GM23338 (cell line): ENCODE results near the gene COL6A1. TPM values are rescaled to one million over a fixed set of nuclear protein-coding genes. Genes with fewer than 3 reads are reported as not detected.

ENCODE experiments used
- ATAC-seq: fragments of 200-7000 bp; cut with Tn5 transposase; 3 replicates; pipeline ENCODE4 v1.9.1; 2020
- DNase-seq: peaks from one replicate; pipeline ENCODE4 v3.0.0-alpha.2; 2015; ENCODE audit warnings: low spot score
- H2AFZ ChIP-seq: fragments of 200-600 bp; sonication (generic); 2 replicates; pipeline ENCODE4 v1.8.0; 2016; ENCODE audit warnings: antibody characterized with exemption, mild to moderate bottlenecking, moderate library complexity
- H3F3A ChIP-seq: fragments of 200-600 bp; sonication (generic); replicated peaks from 2 replicates; pipeline ENCODE4 v1.8.0; 2017; ENCODE audit warnings: antibody characterized with exemption, mixed run types, low read depth
- H3K27ac ChIP-seq: fragments of 200-600 bp; sonication (generic); 2 replicates; pipeline ENCODE4 v1.6.1; 2016; ENCODE audit warnings: low read depth
- H3K27me3 ChIP-seq: fragments of 200-600 bp; sonication (generic); 2 replicates; pipeline ENCODE4 v1.8.0; 2016; ENCODE audit warnings: mild to moderate bottlenecking, mixed run types, moderate library complexity; ENCODE audit not compliant: insufficient read depth
- H3K36me3 ChIP-seq: fragments of 200-600 bp; sonication (generic); 2 replicates; pipeline ENCODE4 v1.8.0; 2016; ENCODE audit warnings: mild to moderate bottlenecking; ENCODE audit not compliant: insufficient read depth
- H3K4me1 ChIP-seq: fragments of 200-600 bp; sonication (generic); 2 replicates; pipeline ENCODE4 v1.8.0; 2016; ENCODE audit warnings: mild to moderate bottlenecking, moderate library complexity; ENCODE audit not compliant: insufficient read depth
- H3K4me2 ChIP-seq: fragments of 200-600 bp; sonication (generic); 2 replicates; pipeline ENCODE4 v1.7.1; 2017; ENCODE audit warnings: mixed run types
- H3K4me3 ChIP-seq: fragments of 200-600 bp; sonication (generic); 2 replicates; pipeline ENCODE4 v1.6.1; 2016; ENCODE audit warnings: mixed run types
- H3K79me2 ChIP-seq: fragments of 200-600 bp; sonication (generic); replicated peaks from 2 replicates; pipeline ENCODE4 v1.8.0; 2017; ENCODE audit warnings: mild to moderate bottlenecking; ENCODE audit not compliant: insufficient read depth
- H3K9me2 ChIP-seq: fragments of 200-600 bp; sonication (generic); 2 replicates; pipeline ENCODE4 v1.8.0; 2017; ENCODE audit not compliant: insufficient read depth
- H4K20me1 ChIP-seq: fragments of 200-600 bp; sonication (generic); replicated peaks from 2 replicates; pipeline ENCODE4 v1.8.0; 2017; ENCODE audit warnings: mild to moderate bottlenecking; ENCODE audit not compliant: insufficient read depth
- H3K27ac Mint-ChIP-seq: 2 replicates; pipeline ENCODE4 v1.8.0; 2020; ENCODE audit warnings: inconsistent platforms, mild to moderate bottlenecking, moderate library complexity, mixed read lengths
- H3K27me3 Mint-ChIP-seq: 3 replicates; pipeline ENCODE4 v1.8.0; 2022; ENCODE audit warnings: low read depth, mild to moderate bottlenecking, moderate library complexity, mixed read lengths, inconsistent platforms; ENCODE audit not compliant: insufficient read depth, poor library complexity
- H3K36me3 Mint-ChIP-seq: 3 replicates; pipeline ENCODE4 v1.8.0; 2021; ENCODE audit warnings: low read depth, mild to moderate bottlenecking, inconsistent platforms, moderate library complexity, mixed read lengths
- H3K4me1 Mint-ChIP-seq: 3 replicates; pipeline ENCODE4 v1.8.0; 2020; ENCODE audit warnings: mild to moderate bottlenecking, inconsistent platforms, mixed read lengths
- H3K4me3 Mint-ChIP-seq: 3 replicates; pipeline ENCODE4 v1.8.0; 2021; ENCODE audit warnings: moderate library complexity, mild to moderate bottlenecking, inconsistent platforms, mixed read lengths
- H3K9me3 Mint-ChIP-seq: 3 replicates; pipeline ENCODE4 v1.8.0; 2020; ENCODE audit warnings: moderate library complexity, mild to moderate bottlenecking, inconsistent platforms, mixed read lengths
- CTCF ChIP-seq, 2 experiments: fragments of 200-600 bp in 1 of 2; sonication (generic) in 1 of 2; conservative IDR thresholded peaks; 2 replicates each; pipeline versions ENCODE4 v1.5.1 to v1.6.1; 2016 to 2017; ENCODE audit warnings: antibody characterized with exemption in 2 of 2, low read depth in 2 of 2, mild to moderate bottlenecking in 2 of 2, moderate library complexity in 1 of 2
- EZH2phosphoT487 ChIP-seq: fragments of 200-600 bp; sonication (generic); IDR thresholded peaks from one replicate; pipeline ENCODE4 v1.8.1; 2018; ENCODE audit warnings: antibody characterized with exemption; ENCODE audit not compliant: unreplicated experiment
- ZNF462 ChIP-seq: fragments of 250-450 bp; sonication (Bioruptor Pico); IDR thresholded peaks from 2 replicates; pipeline ENCODE4 v1.5.0; 2020; ENCODE audit warnings: mild to moderate bottlenecking, moderate library complexity
- polyA plus RNA-seq: library from polyadenylated mRNA; unstranded; fragments of >200 nt; fragmentation: Nextera tagmentation; extraction: Ambion mirVana; gene quantifications from 2 replicates; pipeline ENCODE4 v1.2.1, GENCODE V29; 2016
- total RNA-seq: library from RNA; depleted of rRNA; stranded (reverse); fragments of >200 nt; shearing (Covaris generic); gene quantifications from 2 replicates; pipeline ENCODE4 v1.2.3, GENCODE V29; 2014
- TF ChIP-seq, protein P1 (sequence below): IDR thresholded peaks from 2 replicates; pipeline ENCODE4 v1.6.1; 2016; ENCODE audit warnings: antibody characterized with exemption

COL6A1 gene
- total and polyA plus RNA-seq, 2 experiments from 2014 or later, result 76.0 to 180 TPM

DNA sequence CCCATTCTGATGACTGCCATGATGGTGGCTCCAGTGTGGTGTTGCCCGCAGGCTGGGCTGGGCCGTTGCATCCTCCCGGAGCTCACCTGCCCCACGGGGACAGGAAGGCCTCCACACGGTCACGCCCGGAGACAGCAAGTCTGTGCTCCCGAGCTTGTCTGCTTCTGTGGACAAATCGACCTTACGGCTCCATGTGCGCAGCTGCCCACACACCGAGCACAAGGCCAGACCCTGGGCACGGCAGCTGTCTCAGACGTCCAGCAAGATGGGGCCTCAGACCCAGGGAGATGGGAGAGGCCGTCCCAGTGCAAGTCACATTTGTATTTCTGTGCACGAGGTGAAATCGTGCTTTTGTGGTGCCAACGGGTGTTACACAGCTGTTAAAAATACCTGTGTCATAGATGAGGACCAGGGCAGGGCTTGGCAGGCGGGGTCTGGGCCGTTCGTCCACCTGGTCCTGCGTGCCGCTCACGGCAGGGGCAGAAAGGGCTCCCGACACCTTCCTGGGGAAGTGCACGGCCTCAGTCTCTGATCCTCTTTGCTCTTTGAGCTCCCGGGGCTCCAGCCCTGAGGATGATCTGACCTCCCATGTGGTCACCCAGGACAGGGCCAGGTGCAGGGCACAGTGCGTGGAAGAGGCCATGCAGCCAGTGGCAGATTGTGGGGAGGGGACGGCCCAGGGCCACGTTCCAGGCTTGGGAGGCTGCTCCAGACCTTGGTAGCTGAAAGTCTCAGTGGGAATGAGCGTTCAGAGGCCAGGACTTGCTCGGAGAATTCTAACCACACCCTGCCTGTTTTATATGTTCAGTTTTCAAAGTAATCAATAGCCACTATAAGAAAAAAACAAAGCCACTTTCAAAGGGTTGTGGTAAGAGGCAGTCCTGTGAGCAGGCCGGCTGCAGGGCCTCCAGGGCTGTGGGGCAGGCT, 13.5 kb downstream of the COL6A1 start:
- Histone ChIP-seq H3K9me2 (no peaks in the 10 kb centered on the region), H3K79me2 (no peaks in the 10 kb centered on the region), H3K27ac (no peak overlapping the region), H3K36me3 (no peaks in the 10 kb centered on the region), H4K20me1 (no peaks in the 10 kb centered on the region), H3K27me3 (no peaks in the 10 kb centered on the region), H3K4me3 (no peak overlapping the region), H3F3A (no peaks in the 10 kb centered on the region), H2AFZ (no peak overlapping the region), H3K4me2 (no peak overlapping the region), H3K4me1 (no peaks in the 10 kb centered on the region)
- TF ChIP-seq ZNF462 (no peak), CTCF (conservative IDR thresholded peaks at IDR 0.05; ENCODE audit: low read depth in 2 of 2) (no peak), EZH2phosphoT487 (no peak)
- TF ChIP-seq, protein P1, sequence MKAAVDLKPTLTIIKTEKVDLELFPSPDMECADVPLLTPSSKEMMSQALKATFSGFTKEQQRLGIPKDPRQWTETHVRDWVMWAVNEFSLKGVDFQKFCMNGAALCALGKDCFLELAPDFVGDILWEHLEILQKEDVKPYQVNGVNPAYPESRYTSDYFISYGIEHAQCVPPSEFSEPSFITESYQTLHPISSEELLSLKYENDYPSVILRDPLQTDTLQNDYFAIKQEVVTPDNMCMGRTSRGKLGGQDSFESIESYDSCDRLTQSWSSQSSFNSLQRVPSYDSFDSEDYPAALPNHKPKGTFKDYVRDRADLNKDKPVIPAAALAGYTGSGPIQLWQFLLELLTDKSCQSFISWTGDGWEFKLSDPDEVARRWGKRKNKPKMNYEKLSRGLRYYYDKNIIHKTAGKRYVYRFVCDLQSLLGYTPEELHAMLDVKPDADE, result no peak
- Mint-ChIP-seq H3K4me1 (no peaks in the 10 kb centered on the region), H3K4me3 (no peak overlapping the region), H3K27me3 (peaks cover 6% of the 10 kb centered on the region), H3K36me3 (peaks cover 12% of the 10 kb centered on the region), H3K27ac (no peak overlapping the region; the same call in 1 of the 2 replicates), H3K9me3 (no peaks in the 10 kb centered on the region; the same call in 2 of the 3 replicates)
- ATAC-seq, result no peak
- no peak for DNase-seq
